GM23338 (cell line): ENCODE data around the gene TRIM14.

Experiments used
- CTCF ChIP-seq, 2 experiments: fragments of 200-600 bp in 1 of 2; sonication (generic) in 1 of 2; conservative IDR thresholded peaks; 2 replicates each; pipeline versions ENCODE4 v1.5.1 to v1.6.1; 2016 to 2017; ENCODE audit warnings: antibody characterized with exemption in 2 of 2, low read depth in 2 of 2, mild to moderate bottlenecking in 2 of 2, moderate library complexity in 1 of 2
- EZH2 ChIP-seq: fragments of 200-600 bp; sonication (generic); IDR thresholded peaks from one replicate; pipeline ENCODE4 v1.8.0; 2017; ENCODE audit warnings: antibody characterized with exemption, mild to moderate bottlenecking, low read depth; ENCODE audit not compliant: unreplicated experiment
- EZH2phosphoT487 ChIP-seq: fragments of 200-600 bp; sonication (generic); IDR thresholded peaks from one replicate; pipeline ENCODE4 v1.8.1; 2018; ENCODE audit warnings: antibody characterized with exemption; ENCODE audit not compliant: unreplicated experiment

- TF ChIP-seq CTCF (conservative IDR thresholded peaks at IDR 0.05; ENCODE audit: low read depth in 2 of 2) (no peak), EZH2 (no peak), EZH2phosphoT487 (no peak)
Measured at GRCh38 chr9:98168153-98168780, 49.2 kb upstream of the TRIM14 start.
